ENCODE data around the gene ELMO1. TPM values are rescaled to one million over a fixed set of nuclear protein-coding genes. Genes with fewer than 3 reads are reported as not detected.

Gene ELMO1
- total RNA-seq, 1 experiment from 2014 or later = 1.1 TPM

DNA sequence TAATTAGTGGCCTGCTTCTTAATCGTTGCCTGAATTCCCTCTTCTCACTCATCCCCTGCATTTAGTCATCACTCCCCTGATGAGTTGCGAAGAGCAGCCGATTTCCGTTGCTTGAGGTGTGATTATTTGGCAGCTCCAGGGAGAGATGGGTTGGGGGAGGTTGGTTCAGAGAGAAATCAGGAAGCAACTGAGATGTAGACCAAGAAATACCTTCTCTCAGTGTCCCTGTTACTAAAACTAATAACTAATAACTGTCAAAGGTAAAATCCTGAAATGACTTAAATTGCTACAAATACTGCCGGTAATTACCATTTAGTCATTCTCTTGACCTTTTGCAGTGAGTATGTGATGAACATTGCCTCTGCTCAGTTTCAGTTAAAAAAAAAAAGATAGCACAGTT is 76.9 kb downstream of the ELMO1 start:
- TF ChIP-seq YY1 (IDR thresholded peaks at IDR 0.05; ENCODE audit: extremely low read depth, insufficient replicate concordance, low read depth, low read length) = no peak
- TF ChIP-seq POLR2A (IDR thresholded peaks at IDR 0.05; ENCODE audit: borderline replicate concordance, extremely low read depth, insufficient read depth, insufficient read length) = no peak
- TF ChIP-seq, protein P1, sequence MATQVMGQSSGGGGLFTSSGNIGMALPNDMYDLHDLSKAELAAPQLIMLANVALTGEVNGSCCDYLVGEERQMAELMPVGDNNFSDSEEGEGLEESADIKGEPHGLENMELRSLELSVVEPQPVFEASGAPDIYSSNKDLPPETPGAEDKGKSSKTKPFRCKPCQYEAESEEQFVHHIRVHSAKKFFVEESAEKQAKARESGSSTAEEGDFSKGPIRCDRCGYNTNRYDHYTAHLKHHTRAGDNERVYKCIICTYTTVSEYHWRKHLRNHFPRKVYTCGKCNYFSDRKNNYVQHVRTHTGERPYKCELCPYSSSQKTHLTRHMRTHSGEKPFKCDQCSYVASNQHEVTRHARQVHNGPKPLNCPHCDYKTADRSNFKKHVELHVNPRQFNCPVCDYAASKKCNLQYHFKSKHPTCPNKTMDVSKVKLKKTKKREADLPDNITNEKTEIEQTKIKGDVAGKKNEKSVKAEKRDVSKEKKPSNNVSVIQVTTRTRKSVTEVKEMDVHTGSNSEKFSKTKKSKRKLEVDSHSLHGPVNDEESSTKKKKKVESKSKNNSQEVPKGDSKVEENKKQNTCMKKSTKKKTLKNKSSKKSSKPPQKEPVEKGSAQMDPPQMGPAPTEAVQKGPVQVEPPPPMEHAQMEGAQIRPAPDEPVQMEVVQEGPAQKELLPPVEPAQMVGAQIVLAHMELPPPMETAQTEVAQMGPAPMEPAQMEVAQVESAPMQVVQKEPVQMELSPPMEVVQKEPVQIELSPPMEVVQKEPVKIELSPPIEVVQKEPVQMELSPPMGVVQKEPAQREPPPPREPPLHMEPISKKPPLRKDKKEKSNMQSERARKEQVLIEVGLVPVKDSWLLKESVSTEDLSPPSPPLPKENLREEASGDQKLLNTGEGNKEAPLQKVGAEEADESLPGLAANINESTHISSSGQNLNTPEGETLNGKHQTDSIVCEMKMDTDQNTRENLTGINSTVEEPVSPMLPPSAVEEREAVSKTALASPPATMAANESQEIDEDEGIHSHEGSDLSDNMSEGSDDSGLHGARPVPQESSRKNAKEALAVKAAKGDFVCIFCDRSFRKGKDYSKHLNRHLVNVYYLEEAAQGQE (IDR thresholded peaks at IDR 0.05; ENCODE audit: low read depth) = no peak
- no peak for TF ChIP-seq POLR2AphosphoS5 (IDR thresholded peaks at IDR 0.05; ENCODE audit: low read depth, low read length)
- no peak for TF ChIP-seq RAD21 (IDR thresholded peaks at IDR 0.05; ENCODE audit: low read depth)
- no peak for TF ChIP-seq JUND (IDR thresholded peaks at IDR 0.05)
- TF ChIP-seq TCF7L2 (IDR thresholded peaks at IDR 0.05; ENCODE audit: borderline replicate concordance, extremely low read depth, insufficient read depth, insufficient read length) = no peak
- TF ChIP-seq ELF1 (IDR thresholded peaks at IDR 0.05; ENCODE audit: borderline replicate concordance, low read depth) = no peak
- no peak for TF ChIP-seq EGR1 (IDR thresholded peaks at IDR 0.05; ENCODE audit: low read depth)
- TF ChIP-seq SRF (IDR thresholded peaks at IDR 0.05; ENCODE audit: low read depth) = no peak
- TF ChIP-seq CTCF (IDR thresholded peaks at IDR 0.05 in 2 of 3, conservative IDR thresholded peaks at IDR 0.05 in 1 of 3; ENCODE audit: borderline replicate concordance in 1 of 3, insufficient read depth in 1 of 3, low read depth in 2 of 3, low read length in 2 of 3) = no peak
- TF ChIP-seq EZH2 (IDR thresholded peaks at IDR 0.05) = no peak
- no peak for TF ChIP-seq ZNF274 (IDR thresholded peaks at IDR 0.05; ENCODE audit: low read depth, low read length)
- TF ChIP-seq SP1 (IDR thresholded peaks at IDR 0.05; ENCODE audit: low read depth) = no peak
- Histone ChIP-seq H3K4me3 (replicated peaks in 1 of 2; ENCODE audit: low read depth in 1 of 2, low read length in 2 of 2) (no peak overlapping the region), H3K27me3 (ENCODE audit: insufficient read depth, low read length) (peaks cover 37% of the 10 kb centered on the region), H2AFZ (ENCODE audit: low read depth, low read length, poor library complexity, severe bottlenecking) (no peak overlapping the region), H3K36me3 (ENCODE audit: control insufficient read depth in 1 of 2, insufficient read depth in 2 of 2, low read length in 2 of 2) (no peaks in the 10 kb centered on the region), H3K9me2 (ENCODE audit: insufficient read depth) (no peaks in the 10 kb centered on the region), H3K79me2 (ENCODE audit: insufficient read depth, low read length) (no peaks in the 10 kb centered on the region), H3K4me1 (ENCODE audit: control insufficient read depth in 1 of 2, insufficient read depth in 2 of 2, low read length in 2 of 2) (no peaks in the 10 kb centered on the region), H4K20me1 (ENCODE audit: insufficient read depth) (no peaks in the 10 kb centered on the region), H3K9me3 (ENCODE audit: control insufficient read depth in 1 of 2, insufficient read depth in 1 of 2, low read depth in 1 of 2, low read length in 2 of 2) (peaks cover 0 to 10% of the 10 kb centered on the region in 2 experiments; a peak in 2 of 4 replicates), H3K9ac (ENCODE audit: low read length) (no peak overlapping the region), H3K4me2 (ENCODE audit: low read length) (no peak overlapping the region), H3K27ac (ENCODE audit: low read depth, low read length) (no peak overlapping the region)
- RAD21 ChIA-PET (ENCODE audit: low non-redundant PET in 1 of 2, low total read pairs in 2 of 2, uncharacterized antibody in 2 of 2, unreplicated experiment in 2 of 2) = no interaction called here
- POLR2A ChIA-PET = no interaction called here
- CTCF ChIA-PET = no interaction called here
- intact Hi-C loops (cut with micrococcal nuclease) = loop anchor here (1.0 kb wide), 1 partner anchor 11 kb away; no protein-coding TSS in a partner anchor
- DNase-seq (ENCODE audit: low read depth, low spot score) = no peak
- no peak for ATAC-seq
- BruUV-seq (replicated peaks) = no TSS peak
